Measurements from ENCODE around the gene MFAP2. TPM values are rescaled to one million over a fixed set of nuclear protein-coding genes. Genes with fewer than 3 reads are reported as not detected.

The MFAP2 gene
- polyA plus RNA-seq, 3 donors, result not detected

- TF ChIP-seq CTCF (IDR thresholded peaks at IDR 0.05), result no peak
- peaks cover 0 to 10% of the 10 kb centered on the region in 2 donors for H3K9me3 ChIP-seq (replicated peaks in 1 of 2; ENCODE audit: control insufficient read depth in 1 of 2, insufficient read depth in 1 of 2, low read length in 2 of 2)
- H3K36me3 Mint-ChIP-seq, result peaks cover 2 to 5% of the 10 kb centered on the region in 2 donors
- H3K27me3 ChIP-seq (ENCODE audit: control insufficient read depth in 2 of 2, insufficient read depth in 2 of 2, low read length in 2 of 2), result peaks cover 9 to 22% of the 10 kb centered on the region in 2 donors
- H3K27me3 Mint-ChIP-seq (ENCODE audit: low read depth in 3 of 3), result peaks cover 23 to 30% (median 30%) of the 10 kb centered on the region in 3 donors
- WGBS (ENCODE audit: insufficient coverage), result 98% methylated on average over 14 of the region's 14 CpGs
- no peak overlapping the region for H3K4me3 ChIP-seq (replicated peaks in 1 of 3; ENCODE audit: low read depth in 2 of 3, low read length in 3 of 3)
- no peak overlapping the region for H3K9ac ChIP-seq (ENCODE audit: insufficient read depth, low read length, poor library complexity, severe bottlenecking)
- no peak overlapping the region for H3K27ac ChIP-seq (ENCODE audit: low read depth in 1 of 2, low read length in 2 of 2)
- no peaks in the 10 kb centered on the region for H3K79me2 ChIP-seq (ENCODE audit: insufficient read depth, low read length)
- no peaks in the 10 kb centered on the region for H3K36me3 ChIP-seq (replicated peaks in 1 of 2; ENCODE audit: control insufficient read depth in 1 of 2, insufficient read depth in 2 of 2, low read length in 2 of 2)
- peaks cover 3 to 10% of the 10 kb centered on the region in 2 donors for H3K4me1 ChIP-seq (ENCODE audit: control insufficient read depth in 1 of 2, insufficient read depth in 2 of 2, low read length in 2 of 2)
- peaks cover 8% of the 10 kb centered on the region for H3K4me1 Mint-ChIP-seq
- no peak for DNase-seq
- H3K9me3 Mint-ChIP-seq, result peaks cover 0 to 3% (median under 1%) of the 10 kb centered on the region in 7 donors
- no peak overlapping the region for H2AFZ ChIP-seq (ENCODE audit: insufficient read depth, low read depth, low read length, poor library complexity, severe bottlenecking)
- H3K4me3 Mint-ChIP-seq, result no peak overlapping the region
- no peak overlapping the region for H3K27ac Mint-ChIP-seq
- H4K20me1 ChIP-seq (ENCODE audit: insufficient read depth, low read length), result no peaks in the 10 kb centered on the region
- intact Hi-C loops (cut with micrococcal nuclease), result no loop called here
- H3K4me2 ChIP-seq (replicated peaks; ENCODE audit: extremely low read depth, low read length, poor library complexity, severe bottlenecking), result no peak overlapping the region
Observed at GRCh38 chr1:16975838-16976237, 4.6 kb downstream of the MFAP2 start.

- WGBS (ENCODE audit: insufficient coverage), result 79% methylated on average over 6 of the region's 14 CpGs
- DNase-seq, result no peak
- Histone ChIP-seq H2AFZ (ENCODE audit: insufficient read depth, low read depth, low read length, poor library complexity, severe bottlenecking) (no peak overlapping the region), H3K9ac (ENCODE audit: insufficient read depth, low read length, poor library complexity, severe bottlenecking) (no peak overlapping the region), H3K9me3 (replicated peaks in 1 of 2; ENCODE audit: control insufficient read depth in 1 of 2, insufficient read depth in 1 of 2, low read length in 2 of 2) (peaks cover 0 to 6% of the 10 kb centered on the region in 2 donors), H3K4me3 (replicated peaks in 1 of 3; ENCODE audit: low read depth in 2 of 3, low read length in 3 of 3) (no peak overlapping the region), H3K27me3 (ENCODE audit: control insufficient read depth in 2 of 2, insufficient read depth in 2 of 2, low read length in 2 of 2) (peaks cover 9 to 17% of the 10 kb centered on the region in 2 donors), H4K20me1 (ENCODE audit: insufficient read depth, low read length) (no peaks in the 10 kb centered on the region), H3K79me2 (ENCODE audit: insufficient read depth, low read length) (no peaks in the 10 kb centered on the region), H3K27ac (ENCODE audit: low read depth in 1 of 2, low read length in 2 of 2) (no peak overlapping the region), H3K36me3 (replicated peaks in 1 of 2; ENCODE audit: control insufficient read depth in 1 of 2, insufficient read depth in 2 of 2, low read length in 2 of 2) (no peaks in the 10 kb centered on the region), H3K4me1 (ENCODE audit: control insufficient read depth in 1 of 2, insufficient read depth in 2 of 2, low read length in 2 of 2) (peaks cover 0 to 4% of the 10 kb centered on the region in 2 donors), H3K4me2 (replicated peaks; ENCODE audit: extremely low read depth, low read length, poor library complexity, severe bottlenecking) (no peak overlapping the region)
- Mint-ChIP-seq H3K4me1 (peaks cover 4% of the 10 kb centered on the region), H3K4me3 (no peak overlapping the region), H3K27ac (no peak overlapping the region), H3K27me3 (ENCODE audit: low read depth in 3 of 3) (peaks cover 20 to 26% (median 24%) of the 10 kb centered on the region in 3 donors), H3K36me3 (peaks cover 2 to 3% of the 10 kb centered on the region in 2 donors), H3K9me3 (peaks cover 0 to 1% (median 0%) of the 10 kb centered on the region in 7 donors)
- TF ChIP-seq CTCF (IDR thresholded peaks at IDR 0.05), result no peak
- intact Hi-C loops (cut with micrococcal nuclease), result no loop called here
Observed at GRCh38 chr1:16975211-16975610, 5.2 kb downstream of the MFAP2 start.
